Measurements from ENCODE around the gene MRPL44. TPM values are rescaled to one million over a fixed set of nuclear protein-coding genes. Genes with fewer than 3 reads are reported as not detected.

Gene MRPL44
- total and polyA plus RNA-seq, 2 of the 13 experiments (the other 11 are each of a cell fraction or from before 2014, with no cell fraction given) = 38.4 to 78.0 TPM

DNA sequence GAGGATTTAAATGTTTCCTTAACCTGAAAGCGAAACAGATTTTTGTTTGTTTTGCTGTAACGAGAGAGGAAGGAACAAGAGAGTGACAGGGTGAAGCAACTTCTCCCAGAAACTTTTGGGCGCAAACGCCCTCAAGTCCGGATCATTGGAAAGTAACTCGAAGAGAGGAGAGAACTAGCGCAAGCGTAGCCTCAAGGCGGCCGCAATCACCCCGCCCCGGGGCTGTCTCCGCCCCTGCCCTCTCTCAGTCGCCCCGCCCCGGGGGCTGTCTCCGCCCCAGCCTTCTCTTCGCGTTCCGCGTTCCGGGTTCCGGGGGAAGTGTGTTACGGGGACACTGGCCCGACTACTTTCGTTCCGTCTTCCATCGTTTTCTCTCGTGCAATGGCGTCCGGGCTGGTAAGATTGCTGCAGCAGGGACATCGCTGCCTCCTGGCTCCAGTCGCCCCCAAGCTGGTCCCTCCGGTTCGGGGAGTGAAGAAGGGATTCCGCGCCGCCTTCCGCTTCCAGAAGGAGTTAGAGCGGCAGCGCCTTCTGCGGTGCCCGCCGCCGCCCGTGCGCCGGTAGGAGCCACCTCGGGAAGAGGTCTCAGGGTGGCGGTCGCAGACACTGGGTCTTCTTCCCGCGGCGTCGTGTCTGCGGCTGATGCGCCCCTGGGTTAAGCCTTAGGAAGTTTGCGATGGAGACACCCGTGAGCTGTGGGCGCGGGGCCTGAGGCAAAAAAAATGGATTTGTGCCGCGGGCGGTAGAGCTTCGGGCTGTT lies at the start of gene MRPL44 (continued):
- TF ChIP-seq ZNF12 (CRISPR knock-in tag; IDR thresholded peaks at IDR 0.05) = peak; percentile 89; the same call in 1 of the 2 replicates
- TF ChIP-seq, protein P1, sequence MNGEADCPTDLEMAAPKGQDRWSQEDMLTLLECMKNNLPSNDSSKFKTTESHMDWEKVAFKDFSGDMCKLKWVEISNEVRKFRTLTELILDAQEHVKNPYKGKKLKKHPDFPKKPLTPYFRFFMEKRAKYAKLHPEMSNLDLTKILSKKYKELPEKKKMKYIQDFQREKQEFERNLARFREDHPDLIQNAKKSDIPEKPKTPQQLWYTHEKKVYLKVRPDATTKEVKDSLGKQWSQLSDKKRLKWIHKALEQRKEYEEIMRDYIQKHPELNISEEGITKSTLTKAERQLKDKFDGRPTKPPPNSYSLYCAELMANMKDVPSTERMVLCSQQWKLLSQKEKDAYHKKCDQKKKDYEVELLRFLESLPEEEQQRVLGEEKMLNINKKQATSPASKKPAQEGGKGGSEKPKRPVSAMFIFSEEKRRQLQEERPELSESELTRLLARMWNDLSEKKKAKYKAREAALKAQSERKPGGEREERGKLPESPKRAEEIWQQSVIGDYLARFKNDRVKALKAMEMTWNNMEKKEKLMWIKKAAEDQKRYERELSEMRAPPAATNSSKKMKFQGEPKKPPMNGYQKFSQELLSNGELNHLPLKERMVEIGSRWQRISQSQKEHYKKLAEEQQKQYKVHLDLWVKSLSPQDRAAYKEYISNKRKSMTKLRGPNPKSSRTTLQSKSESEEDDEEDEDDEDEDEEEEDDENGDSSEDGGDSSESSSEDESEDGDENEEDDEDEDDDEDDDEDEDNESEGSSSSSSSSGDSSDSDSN (CRISPR knock-in tag; IDR thresholded peaks at IDR 0.05) = peak; percentile 99
- TF ChIP-seq, protein P2, sequence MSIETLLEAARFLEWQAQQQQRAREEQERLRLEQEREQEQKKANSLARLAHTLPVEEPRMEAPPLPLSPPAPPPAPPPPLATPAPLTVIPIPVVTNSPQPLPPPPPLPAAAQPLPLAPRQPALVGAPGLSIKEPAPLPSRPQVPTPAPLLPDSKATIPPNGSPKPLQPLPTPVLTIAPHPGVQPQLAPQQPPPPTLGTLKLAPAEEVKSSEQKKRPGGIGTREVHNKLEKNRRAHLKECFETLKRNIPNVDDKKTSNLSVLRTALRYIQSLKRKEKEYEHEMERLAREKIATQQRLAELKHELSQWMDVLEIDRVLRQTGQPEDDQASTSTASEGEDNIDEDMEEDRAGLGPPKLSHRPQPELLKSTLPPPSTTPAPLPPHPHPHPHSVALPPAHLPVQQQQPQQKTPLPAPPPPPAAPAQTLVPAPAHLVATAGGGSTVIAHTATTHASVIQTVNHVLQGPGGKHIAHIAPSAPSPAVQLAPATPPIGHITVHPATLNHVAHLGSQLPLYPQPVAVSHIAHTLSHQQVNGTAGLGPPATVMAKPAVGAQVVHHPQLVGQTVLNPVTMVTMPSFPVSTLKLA (IDR thresholded peaks at IDR 0.05) = peak; percentile 43; the same call in 1 of the 2 replicates
- TF ChIP-seq HNF4G (IDR thresholded peaks at IDR 0.05; ENCODE audit: borderline replicate concordance, low read depth, low read length) = peak; percentile 38; the same call in 1 of the 2 replicates
- TF ChIP-seq HNF4G (CRISPR knock-in tag; IDR thresholded peaks at IDR 0.05; ENCODE audit: borderline replicate concordance, low read depth) = peak; percentile 69; the same call in 1 of the 2 replicates
- TF ChIP-seq, protein P3, sequence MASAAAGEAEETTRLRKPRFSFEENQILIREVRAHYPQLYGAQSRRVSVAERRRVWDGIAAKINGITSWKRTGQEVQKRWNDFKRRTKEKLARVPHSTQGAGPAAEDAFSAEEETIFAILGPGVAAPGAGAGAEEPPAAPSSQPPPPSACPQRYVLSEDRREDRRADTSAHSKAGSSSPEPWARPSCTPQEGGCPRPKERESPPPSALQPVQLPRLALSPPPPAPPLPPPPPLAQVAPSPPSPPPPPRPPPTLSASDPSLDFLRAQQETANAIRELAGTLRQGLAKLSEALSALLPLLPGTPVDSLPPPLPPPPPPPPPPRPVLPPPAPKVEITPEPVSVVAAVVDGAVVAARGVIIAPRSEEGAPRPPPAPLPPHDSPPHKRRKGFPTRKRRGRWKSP (CRISPR knock-in tag; IDR thresholded peaks at IDR 0.05) = peak; percentile 99
- peak; percentile 87 for TF ChIP-seq ZNF777 (CRISPR knock-in tag; IDR thresholded peaks at IDR 0.05)
- TF ChIP-seq, protein P4, sequence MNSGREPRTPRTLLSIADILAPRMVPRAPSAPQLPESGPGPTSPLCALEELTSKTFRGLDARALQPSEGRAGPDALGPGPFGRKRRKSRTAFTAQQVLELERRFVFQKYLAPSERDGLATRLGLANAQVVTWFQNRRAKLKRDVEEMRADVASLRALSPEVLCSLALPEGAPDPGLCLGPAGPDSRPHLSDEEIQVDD (CRISPR knock-in tag; IDR thresholded peaks at IDR 0.05; ENCODE audit: borderline replicate concordance) = 0 out of 2 replicates have a peak, but pooled peaks have one; percentile 26
- TF ChIP-seq HOXD1 (CRISPR knock-in tag; IDR thresholded peaks at IDR 0.05) = peak; percentile 98
- 0 out of 2 replicates have a peak, but pooled peaks have one; percentile 89 for TF ChIP-seq THYN1 (CRISPR knock-in tag; IDR thresholded peaks at IDR 0.05; ENCODE audit: borderline replicate concordance, low read depth)
- TF ChIP-seq IKZF4 (CRISPR knock-in tag; IDR thresholded peaks at IDR 0.05; ENCODE audit: borderline replicate concordance, low read depth, not compliant biosample characterization) = peak; percentile 81
- TF ChIP-seq CBX5 (CRISPR knock-in tag; IDR thresholded peaks at IDR 0.05; ENCODE audit: borderline replicate concordance) = peak; percentile 99
- peak; percentile 66; the same call in 1 of the 2 replicates for TF ChIP-seq ZBTB21 (CRISPR knock-in tag; IDR thresholded peaks at IDR 0.05)
- TF ChIP-seq ZNF629 (CRISPR knock-in tag; conservative IDR thresholded peaks at IDR 0.05) = peak; percentile 74
- TF ChIP-seq, protein P5, sequence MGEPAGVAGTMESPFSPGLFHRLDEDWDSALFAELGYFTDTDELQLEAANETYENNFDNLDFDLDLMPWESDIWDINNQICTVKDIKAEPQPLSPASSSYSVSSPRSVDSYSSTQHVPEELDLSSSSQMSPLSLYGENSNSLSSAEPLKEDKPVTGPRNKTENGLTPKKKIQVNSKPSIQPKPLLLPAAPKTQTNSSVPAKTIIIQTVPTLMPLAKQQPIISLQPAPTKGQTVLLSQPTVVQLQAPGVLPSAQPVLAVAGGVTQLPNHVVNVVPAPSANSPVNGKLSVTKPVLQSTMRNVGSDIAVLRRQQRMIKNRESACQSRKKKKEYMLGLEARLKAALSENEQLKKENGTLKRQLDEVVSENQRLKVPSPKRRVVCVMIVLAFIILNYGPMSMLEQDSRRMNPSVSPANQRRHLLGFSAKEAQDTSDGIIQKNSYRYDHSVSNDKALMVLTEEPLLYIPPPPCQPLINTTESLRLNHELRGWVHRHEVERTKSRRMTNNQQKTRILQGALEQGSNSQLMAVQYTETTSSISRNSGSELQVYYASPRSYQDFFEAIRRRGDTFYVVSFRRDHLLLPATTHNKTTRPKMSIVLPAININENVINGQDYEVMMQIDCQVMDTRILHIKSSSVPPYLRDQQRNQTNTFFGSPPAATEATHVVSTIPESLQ (CRISPR knock-in tag; conservative IDR thresholded peaks at IDR 0.05) = peak; percentile 98; the same call in 1 of the 2 replicates
- peak; percentile 76 for TF ChIP-seq ZNF441 (CRISPR knock-in tag; IDR thresholded peaks at IDR 0.05; ENCODE audit: borderline replicate concordance)
- TF ChIP-seq MIER2 (CRISPR knock-in tag; IDR thresholded peaks at IDR 0.05) = peak; percentile 88
- TF ChIP-seq ZNF329 (CRISPR knock-in tag; IDR thresholded peaks at IDR 0.05; ENCODE audit: low read depth) = peak; percentile 93
- TF ChIP-seq, protein P6, sequence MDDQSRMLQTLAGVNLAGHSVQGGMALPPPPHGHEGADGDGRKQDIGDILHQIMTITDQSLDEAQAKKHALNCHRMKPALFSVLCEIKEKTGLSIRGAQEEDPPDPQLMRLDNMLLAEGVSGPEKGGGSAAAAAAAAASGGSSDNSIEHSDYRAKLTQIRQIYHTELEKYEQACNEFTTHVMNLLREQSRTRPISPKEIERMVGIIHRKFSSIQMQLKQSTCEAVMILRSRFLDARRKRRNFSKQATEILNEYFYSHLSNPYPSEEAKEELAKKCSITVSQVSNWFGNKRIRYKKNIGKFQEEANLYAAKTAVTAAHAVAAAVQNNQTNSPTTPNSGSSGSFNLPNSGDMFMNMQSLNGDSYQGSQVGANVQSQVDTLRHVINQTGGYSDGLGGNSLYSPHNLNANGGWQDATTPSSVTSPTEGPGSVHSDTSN (CRISPR knock-in tag; IDR thresholded peaks at IDR 0.05; ENCODE audit: borderline replicate concordance) = 0 out of 2 replicates have a peak, but pooled peaks have one; percentile 30

Measured in HepG2 (cell line).